ENCODE measurements around the gene RFC4. TPM values are rescaled to one million over a fixed set of nuclear protein-coding genes. Genes with fewer than 3 reads are reported as not detected.

The RFC4 gene
- total and polyA plus RNA-seq, 2 experiments from 2014 or later: 14.9 to 28.6 TPM

DNA sequence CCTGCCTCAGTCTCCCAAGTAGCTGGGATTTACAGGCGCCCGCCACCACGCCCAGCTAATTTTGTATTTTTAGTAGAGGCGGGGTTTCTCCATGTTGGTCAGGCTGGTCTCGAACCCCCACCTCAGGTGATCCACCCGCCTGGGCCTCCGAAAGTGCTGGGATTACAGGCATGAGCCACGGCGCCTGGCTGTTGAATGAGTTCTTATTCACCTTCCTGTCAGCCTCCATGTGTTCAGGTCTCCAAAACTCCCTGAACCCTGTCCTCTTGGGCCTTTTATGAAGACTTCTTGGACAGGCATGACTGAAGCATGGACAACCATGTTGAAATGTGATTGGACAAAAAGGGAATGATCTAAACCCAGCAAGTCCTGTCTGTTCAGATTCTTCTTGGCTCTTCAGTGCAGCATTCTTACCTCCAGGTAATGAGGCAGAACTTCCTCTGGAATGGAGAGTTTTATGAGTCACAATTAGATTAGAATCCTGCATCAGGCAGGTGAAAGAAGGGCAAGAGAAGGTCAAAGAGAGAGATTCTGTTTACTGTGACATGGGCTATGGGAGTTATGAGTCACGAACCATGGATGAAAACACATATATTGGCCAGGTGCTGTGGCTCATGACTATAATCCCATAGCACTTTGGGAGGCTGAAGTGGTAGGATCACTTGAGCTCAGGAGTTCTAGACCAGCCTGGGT is 46.0 kb downstream of the RFC4 start:
- Histone ChIP-seq H3K4me2 (no peak overlapping the region), H3K4me3 (no peak overlapping the region), H3K36me3 (replicated peaks; ENCODE audit: insufficient read depth, low read depth) (no peaks in the 10 kb centered on the region), H3K27ac (peak overlapping the region; percentile 75), H3K9me2 (replicated peaks; ENCODE audit: insufficient read depth) (no peaks in the 10 kb centered on the region), H3K27me3 (no peaks in the 10 kb centered on the region), H3K9me3 (ENCODE audit: low read depth) (no peaks in the 10 kb centered on the region), H3K4me1 (ENCODE audit: insufficient read depth) (no peaks in the 10 kb centered on the region), H2AFZ (no peak overlapping the region), H4K20me1 (ENCODE audit: insufficient read depth, poor library complexity, severe bottlenecking) (no peaks in the 10 kb centered on the region), H3K79me2 (no peaks in the 10 kb centered on the region)
- DNase-seq (ENCODE audit: low spot score): peak; percentile 60
- no peak for TF ChIP-seq EZH2phosphoT487 (IDR thresholded peaks at IDR 0.05; ENCODE audit: low read depth, severe bottlenecking, unreplicated experiment)
- no peak for TF ChIP-seq CTCF (IDR thresholded peaks at IDR 0.05; ENCODE audit: poor library complexity)
- 90% methylated on average over 10 of the region's 10 CpGs for WGBS (ENCODE audit: low lambda C conversion rate, missing lambda C conversion rate)

- Histone ChIP-seq H3K79me2 (no peaks in the 10 kb centered on the region), H3K36me3 (replicated peaks; ENCODE audit: insufficient read depth, low read depth) (no peaks in the 10 kb centered on the region), H3K4me3 (no peak overlapping the region), H2AFZ (no peak overlapping the region), H3K9me2 (replicated peaks; ENCODE audit: insufficient read depth) (no peaks in the 10 kb centered on the region), H3K27ac (no peak overlapping the region), H4K20me1 (ENCODE audit: insufficient read depth, poor library complexity, severe bottlenecking) (no peaks in the 10 kb centered on the region), H3K27me3 (no peaks in the 10 kb centered on the region), H3K4me1 (ENCODE audit: insufficient read depth) (no peaks in the 10 kb centered on the region), H3K4me2 (no peak overlapping the region), H3K9me3 (ENCODE audit: low read depth) (no peaks in the 10 kb centered on the region)
- 82% methylated on average over 11 of the region's 11 CpGs for WGBS (ENCODE audit: low lambda C conversion rate, missing lambda C conversion rate)
- TF ChIP-seq CTCF (IDR thresholded peaks at IDR 0.05; ENCODE audit: poor library complexity) (no peak), EZH2phosphoT487 (IDR thresholded peaks at IDR 0.05; ENCODE audit: low read depth, severe bottlenecking, unreplicated experiment) (no peak), EZH2 (IDR thresholded peaks at IDR 0.05; ENCODE audit: borderline replicate concordance) (no peak)
- DNase-seq (ENCODE audit: low spot score): no peak
These were observed 46.9 kb downstream of the RFC4 start for GRCh38 chr3:186759231-186759930.

DNA sequence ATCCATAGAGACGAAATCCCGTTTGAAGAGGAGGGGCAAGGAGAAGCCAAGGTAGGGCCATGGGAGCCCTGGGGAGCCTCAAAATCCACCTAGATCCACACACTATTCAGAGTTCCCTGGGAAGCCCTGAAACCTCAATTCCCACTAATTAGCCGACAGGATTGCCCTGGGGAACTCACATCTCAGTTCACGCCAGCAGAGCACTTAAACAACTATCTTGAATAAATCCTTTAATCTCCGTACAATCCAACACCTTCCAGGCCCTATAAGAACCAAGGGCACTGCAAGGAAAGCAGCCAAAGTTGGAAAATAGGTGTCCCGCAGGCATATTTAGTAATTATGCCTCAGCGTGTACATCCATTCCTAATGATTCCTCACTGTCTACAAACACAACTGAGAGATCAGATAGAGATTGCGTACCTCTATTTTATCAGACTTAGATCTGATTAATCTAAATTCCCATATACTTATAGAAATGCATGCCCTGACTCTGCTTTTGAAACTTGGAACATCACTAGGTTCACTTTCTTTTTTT is 48.5 kb downstream of the RFC4 start:
- H3K79me2 ChIP-seq: no peaks in the 10 kb centered on the region
- H3K4me3 ChIP-seq: no peak overlapping the region
- H4K20me1 ChIP-seq (ENCODE audit: insufficient read depth, poor library complexity, severe bottlenecking): no peaks in the 10 kb centered on the region
- H3K27ac ChIP-seq: no peak overlapping the region
- H2AFZ ChIP-seq: no peak overlapping the region
- H3K36me3 ChIP-seq (replicated peaks; ENCODE audit: insufficient read depth, low read depth): no peaks in the 10 kb centered on the region
- DNase-seq (ENCODE audit: low spot score): no peak
- no peaks in the 10 kb centered on the region for H3K9me3 ChIP-seq (ENCODE audit: low read depth)
- no peak overlapping the region for H3K4me2 ChIP-seq
- 68% methylated on average over 8 of the region's 8 CpGs for WGBS (ENCODE audit: low lambda C conversion rate, missing lambda C conversion rate)
- no peak for TF ChIP-seq EZH2phosphoT487 (IDR thresholded peaks at IDR 0.05; ENCODE audit: low read depth, severe bottlenecking, unreplicated experiment)
- no peak for TF ChIP-seq CTCF (IDR thresholded peaks at IDR 0.05; ENCODE audit: poor library complexity)
- no peaks in the 10 kb centered on the region for H3K4me1 ChIP-seq (ENCODE audit: insufficient read depth)
- H3K27me3 ChIP-seq: no peaks in the 10 kb centered on the region
- H3K9me2 ChIP-seq (replicated peaks; ENCODE audit: insufficient read depth): no peaks in the 10 kb centered on the region
